Suprapubic skin (tissue), 4 donors: Measurements from ENCODE around the gene ACOT7. TPM values are rescaled to one million over a fixed set of nuclear protein-coding genes. Genes with fewer than 3 reads are reported as not detected.
A peak's percentile ranks its signal among the peaks of the same experiment; 100 is the strongest.

ENCODE experiments used
- DNase-seq, 2 donors: peaks; one replicate each; pipeline ENCODE4 v3.0.0-alpha.2; 2019; ENCODE audit warnings: low spot score in 2 of 2
- H3K27ac ChIP-seq: fragments of 200-600 bp; sonication (generic); one replicate; pipeline ENCODE4 v1.5.1; 2019
- H3K27me3 ChIP-seq: fragments of 200-600 bp; sonication (generic); one replicate; pipeline ENCODE4 v1.5.1; 2019
- H3K36me3 ChIP-seq: fragments of 200-600 bp; sonication (generic); one replicate; pipeline ENCODE4 v1.5.1; 2019
- H3K4me1 ChIP-seq: fragments of 200-600 bp; sonication (generic); one replicate; pipeline ENCODE4 v1.5.1; 2019
- H3K4me3 ChIP-seq: fragments of 200-600 bp; sonication (generic); one replicate; pipeline ENCODE4 v1.5.1; 2019; ENCODE audit warnings: mild to moderate bottlenecking
- H3K9me3 ChIP-seq: fragments of 200-600 bp; sonication (generic); one replicate; pipeline ENCODE4 v1.5.1; 2019
- CTCF ChIP-seq, 2 donors: fragments of 200-600 bp in 1 of 2; fragments of 450-650 bp in 1 of 2; sonication (generic) in 1 of 2; IDR thresholded peaks; one replicate each; pipeline ENCODE4 v1.5.1; 2016 to 2019; ENCODE audit warnings: antibody characterized with exemption in 2 of 2, mild to moderate bottlenecking in 1 of 2, moderate library complexity in 1 of 2
- EP300 ChIP-seq: sonication (generic); formaldehyde crosslinking; IDR thresholded peaks from one replicate; pipeline ENCODE4 v1.6.1; 2017; ENCODE audit warnings: antibody characterized with exemption
- POLR2A ChIP-seq, 2 donors: fragments of 450-650 bp; IDR thresholded peaks; one replicate each; pipeline ENCODE4 v1.6.1; 2017; ENCODE audit warnings: antibody characterized with exemption in 2 of 2, mild to moderate bottlenecking in 2 of 2, moderate library complexity in 2 of 2
- POLR2AphosphoS5 ChIP-seq, 3 donors: sonication (generic); formaldehyde crosslinking; IDR thresholded peaks; one replicate each; pipeline ENCODE4 v1.6.1; 2017; ENCODE audit warnings: antibody characterized with exemption in 3 of 3
- WGBS: methylation state at CpG from one replicate; pipeline ENCODE4 v1.1.5; 2018; 5-methylcytosine and 5-hydroxymethylcytosine counted together
- total RNA-seq, 4 donors: library from RNA; depleted of rRNA; stranded (reverse); fragments of >200 nt; gene quantifications; one replicate each; pipeline ENCODE4 v1.1.0, GENCODE V29; 2016

The ACOT7 gene
- total RNA-seq, 4 donors from 2014 or later, result 8.4 to 40.5 (median 26.7) TPM

GRCh38 chr1:6233376-6233775 lies 160.2 kb downstream of the ACOT7 start:
- H3K4me1 ChIP-seq, result peaks cover 20% of the 10 kb centered on the region
- TF ChIP-seq CTCF (IDR thresholded peaks at IDR 0.05) (no peak), EP300 (no peak), POLR2AphosphoS5 (IDR thresholded peaks at IDR 0.05) (no peak), POLR2A (IDR thresholded peaks at IDR 0.05) (no peak)
- no peak overlapping the region for H3K27ac ChIP-seq
- H3K4me3 ChIP-seq, result no peak overlapping the region
- WGBS, result 74% methylated on average over 1 of the region's 1 CpG
- H3K36me3 ChIP-seq, result peaks cover 43% of the 10 kb centered on the region
- H3K27me3 ChIP-seq, result no peaks in the 10 kb centered on the region
- H3K9me3 ChIP-seq, result no peaks in the 10 kb centered on the region
- DNase-seq, result no peak

- no peak overlapping the region for H3K27ac ChIP-seq
- DNase-seq, result no peak
- WGBS, result 89% methylated on average over 8 of the region's 8 CpGs
- TF ChIP-seq POLR2AphosphoS5 (IDR thresholded peaks at IDR 0.05) (no peak), POLR2A (IDR thresholded peaks at IDR 0.05) (no peak), CTCF (IDR thresholded peaks at IDR 0.05) (no peak), EP300 (no peak)
- H3K4me1 ChIP-seq, result peaks cover 10% of the 10 kb centered on the region
- H3K9me3 ChIP-seq, result no peaks in the 10 kb centered on the region
- no peaks in the 10 kb centered on the region for H3K27me3 ChIP-seq
- H3K4me3 ChIP-seq, result no peak overlapping the region
- peaks cover 66% of the 10 kb centered on the region for H3K36me3 ChIP-seq
Observed at GRCh38 chr1:6225651-6226050, 167.9 kb downstream of the ACOT7 start.

GRCh38 chr1:6224718-6225117 lies 168.8 kb downstream of the ACOT7 start:
- TF ChIP-seq POLR2A (IDR thresholded peaks at IDR 0.05), result no peak
- TF ChIP-seq POLR2AphosphoS5 (IDR thresholded peaks at IDR 0.05), result no peak
- TF ChIP-seq CTCF (IDR thresholded peaks at IDR 0.05), result no peak
- no peak for TF ChIP-seq EP300
- peaks cover 17% of the 10 kb centered on the region for H3K4me1 ChIP-seq
- DNase-seq, result no peak
- H3K4me3 ChIP-seq, result no peak overlapping the region
- no peaks in the 10 kb centered on the region for H3K9me3 ChIP-seq
- WGBS, result 87% methylated on average over 15 of the region's 15 CpGs
- H3K27ac ChIP-seq, result no peak overlapping the region
- H3K36me3 ChIP-seq, result peaks cover 58% of the 10 kb centered on the region
- no peaks in the 10 kb centered on the region for H3K27me3 ChIP-seq

GRCh38 chr1:6223617-6224016 lies 169.9 kb downstream of the ACOT7 start:
- no peak overlapping the region for H3K4me3 ChIP-seq
- WGBS, result 98% methylated on average over 13 of the region's 13 CpGs
- peaks cover 23% of the 10 kb centered on the region for H3K4me1 ChIP-seq
- no peak overlapping the region for H3K27ac ChIP-seq
- no peaks in the 10 kb centered on the region for H3K9me3 ChIP-seq
- H3K36me3 ChIP-seq, result peaks cover 48% of the 10 kb centered on the region
- TF ChIP-seq POLR2AphosphoS5 (IDR thresholded peaks at IDR 0.05) (no peak), POLR2A (IDR thresholded peaks at IDR 0.05) (no peak), CTCF (IDR thresholded peaks at IDR 0.05) (no peak), EP300 (no peak)
- H3K27me3 ChIP-seq, result no peaks in the 10 kb centered on the region
- DNase-seq, result no peak

GRCh38 chr1:6222636-6223035 lies 170.9 kb downstream of the ACOT7 start:
- Histone ChIP-seq H3K27ac (peak overlapping the region; percentile 12), H3K36me3 (peaks cover 41% of the 10 kb centered on the region), H3K4me1 (peaks cover 23% of the 10 kb centered on the region), H3K9me3 (no peaks in the 10 kb centered on the region), H3K4me3 (no peak overlapping the region), H3K27me3 (no peaks in the 10 kb centered on the region)
- no peak for TF ChIP-seq POLR2AphosphoS5 (IDR thresholded peaks at IDR 0.05)
- no peak for DNase-seq
- WGBS, result 42% methylated on average over 6 of the region's 6 CpGs

GRCh38 chr1:6221210-6221784 lies 172.3 kb downstream of the ACOT7 start:
- Histone ChIP-seq H3K4me1 (peaks cover 23% of the 10 kb centered on the region), H3K9me3 (no peaks in the 10 kb centered on the region), H3K4me3 (no peak overlapping the region), H3K27ac (no peak overlapping the region), H3K27me3 (no peaks in the 10 kb centered on the region), H3K36me3 (peaks cover 27% of the 10 kb centered on the region)
- TF ChIP-seq POLR2AphosphoS5 (IDR thresholded peaks at IDR 0.05), result no peak
- TF ChIP-seq EP300, result no peak
- no peak for TF ChIP-seq POLR2A (IDR thresholded peaks at IDR 0.05)
- TF ChIP-seq CTCF (IDR thresholded peaks at IDR 0.05), result no peak
- 88% methylated on average over 12 of the region's 12 CpGs for WGBS
- DNase-seq, result no peak
